ENCODE results near the gene RXRA.

- no peak for TF ChIP-seq CTCF (IDR thresholded peaks at IDR 0.05)
- no peak for TF ChIP-seq POLR2A (IDR thresholded peaks at IDR 0.05)
Observed at GRCh38 chr9:134288746-134289145, 37.5 kb upstream of the RXRA start.
